GM21390 (cell line): ENCODE results near the gene CC2D1A.
"Not testable (repeated sequence)": the region's sequence is repeated elsewhere in the genome, so short reads cannot be mapped to it uniquely, and the experiment has no call there.

Experiments
- ATAC-seq: cut with Tn5 transposase; IDR thresholded peaks from one replicate; pipeline ENCODE4 v1.9.1; 2021; ENCODE audit not compliant: unreplicated experiment

CC2D1A gene

GRCh38 chr19:13906521-13906904 lies 512 bp downstream of the CC2D1A start:
- ATAC-seq: peak; percentile 37

GRCh38 chr19:13906910-13907309 lies 909 bp downstream of the CC2D1A start:
- ATAC-seq: no peak

DNA sequence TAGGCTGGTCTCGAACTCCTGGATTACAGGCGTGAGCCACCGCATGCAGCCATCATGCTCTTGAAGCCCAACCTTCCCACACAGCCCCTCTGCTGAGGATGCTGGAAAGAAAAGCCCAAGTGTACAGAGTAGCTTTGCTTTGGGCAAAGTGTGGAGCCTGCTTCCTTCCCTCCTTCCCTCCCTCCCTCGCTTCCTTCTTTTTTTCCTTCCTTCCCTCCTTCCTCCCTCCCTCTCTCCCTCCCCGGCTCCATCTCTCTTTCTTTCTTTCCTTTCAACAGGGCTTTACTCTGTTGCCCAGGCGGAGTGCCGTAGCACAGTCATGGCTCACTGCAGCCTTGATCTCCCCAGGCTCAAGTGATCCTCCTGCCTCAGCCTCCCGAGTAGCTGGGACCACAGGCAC lies 2.7 kb downstream of the CC2D1A start:
- no peak for ATAC-seq

GRCh38 chr19:13909430-13909829 lies 3.4 kb downstream of the CC2D1A start:
- ATAC-seq: no peak

GRCh38 chr19:13913352-13913751 lies 7.4 kb downstream of the CC2D1A start:
- ATAC-seq: no peak

DNA sequence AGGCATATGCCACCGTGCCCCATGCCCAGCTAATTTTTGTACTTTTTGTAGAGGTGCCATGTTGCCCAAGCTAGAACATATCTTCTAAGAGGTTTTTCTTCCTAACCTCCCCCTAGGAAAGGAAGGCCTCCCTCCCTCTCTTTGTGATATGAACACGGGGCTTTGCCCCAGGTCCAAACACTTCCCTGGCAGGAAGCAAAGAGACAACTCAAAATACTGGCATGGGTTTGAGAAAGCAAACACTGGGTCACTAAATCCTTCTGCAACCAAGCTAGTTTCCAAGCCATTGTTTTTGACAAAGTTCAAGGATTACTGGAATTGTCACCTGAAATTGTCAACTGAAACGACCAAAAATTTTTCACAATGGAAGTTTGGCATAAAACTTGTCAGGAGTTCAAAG lies 8.8 kb downstream of the CC2D1A start:
- ATAC-seq: no peak

GRCh38 chr19:13917888-13918406 lies 11.9 kb downstream of the CC2D1A start:
- no peak for ATAC-seq

DNA sequence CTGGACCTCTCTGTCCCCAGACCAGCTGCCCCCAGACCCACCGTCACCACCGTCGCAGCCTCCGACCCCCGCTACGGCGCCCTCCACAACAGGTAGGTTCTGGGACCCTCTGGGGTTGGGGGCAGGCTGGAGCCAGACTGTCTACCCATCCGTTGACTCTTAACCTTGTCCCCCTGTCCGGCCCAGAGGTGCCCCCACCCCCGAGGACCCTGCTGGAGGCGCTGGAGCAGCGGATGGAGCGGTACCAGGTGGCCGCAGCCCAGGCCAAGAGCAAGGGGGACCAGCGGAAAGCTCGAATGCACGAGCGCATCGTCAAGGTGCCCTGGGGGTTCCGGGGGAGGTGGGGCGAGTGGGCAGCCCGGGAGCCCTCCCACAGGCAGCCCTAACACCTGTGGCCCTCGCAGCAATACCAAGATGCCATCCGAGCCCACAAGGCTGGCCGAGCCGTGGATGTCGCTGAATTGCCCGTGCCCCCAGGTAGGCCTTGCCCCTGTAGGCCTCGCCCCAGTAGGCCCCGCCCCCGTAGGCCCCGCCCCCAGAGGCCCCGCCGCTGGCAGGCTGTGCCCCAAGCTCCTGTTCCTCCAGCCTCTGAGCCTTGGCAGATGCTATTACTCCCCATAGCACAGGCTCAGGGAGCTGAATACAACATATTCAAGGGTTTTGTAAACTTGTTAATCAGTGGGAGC lies 12.9 kb downstream of the CC2D1A start:
- no peak for ATAC-seq

DNA sequence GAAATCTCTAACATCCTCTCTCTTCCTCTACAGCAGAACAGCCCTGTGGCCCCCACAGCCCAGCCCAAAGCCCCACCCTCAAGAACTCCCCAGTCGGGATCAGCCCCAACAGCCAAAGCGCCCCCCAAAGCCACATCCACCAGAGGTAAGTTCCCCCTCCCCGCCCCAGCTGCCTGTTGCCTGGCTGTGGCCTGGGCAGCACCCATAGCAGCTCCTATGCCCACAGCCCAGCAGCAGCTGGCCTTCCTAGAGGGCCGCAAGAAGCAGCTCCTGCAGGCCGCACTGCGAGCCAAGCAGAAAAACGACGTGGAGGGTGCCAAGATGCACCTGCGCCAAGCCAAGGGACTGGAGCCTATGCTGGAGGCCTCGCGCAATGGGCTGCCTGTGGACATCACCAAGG lies 14.5 kb downstream of the CC2D1A start:
- ATAC-seq: no peak

- ATAC-seq: no peak
Observed at GRCh38 chr19:13920940-13921747, 15.1 kb downstream of the CC2D1A start.

- not testable (repeated sequence) for ATAC-seq
Observed at GRCh38 chr19:13922118-13922517, 16.1 kb downstream of the CC2D1A start.

GRCh38 chr19:13923194-13923987 lies 17.4 kb downstream of the CC2D1A start:
- ATAC-seq: no peak

GRCh38 chr19:13926010-13926409 lies 20.0 kb downstream of the CC2D1A start:
- no peak for ATAC-seq

GRCh38 chr19:13926715-13927114 lies 20.7 kb downstream of the CC2D1A start:
- ATAC-seq: no peak

GRCh38 chr19:13929340-13929739 lies 23.3 kb downstream of the CC2D1A start:
- no peak for ATAC-seq

- ATAC-seq: no peak
Observed at GRCh38 chr19:13929956-13930355, 24.0 kb downstream of the CC2D1A start.

DNA sequence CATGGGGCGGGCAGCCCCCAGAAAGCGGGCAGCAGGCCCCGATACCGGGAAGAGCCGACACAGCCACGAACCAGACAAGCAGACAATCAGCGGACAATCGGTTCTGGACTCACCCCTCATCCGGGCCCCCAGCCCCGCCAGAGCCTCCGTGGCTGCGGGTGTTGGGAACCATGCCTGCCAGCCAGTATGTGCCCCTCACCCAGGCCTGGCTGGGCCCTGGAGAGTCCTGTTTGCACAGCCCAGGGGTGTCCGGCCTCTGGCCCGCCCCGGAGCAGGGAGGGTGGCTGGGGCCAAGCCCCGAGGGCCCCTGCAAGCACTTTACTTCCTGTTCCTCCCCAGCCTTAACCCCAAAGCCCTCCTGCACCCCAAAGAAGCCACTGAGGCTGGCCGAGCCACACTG lies 24.4 kb downstream of the CC2D1A start:
- no peak for ATAC-seq

- no peak for ATAC-seq
Observed at GRCh38 chr19:13931391-13932148, 25.6 kb downstream of the CC2D1A start.

- no peak for ATAC-seq
Observed at GRCh38 chr19:13932149-13932637, 26.2 kb downstream of the CC2D1A start.

DNA sequence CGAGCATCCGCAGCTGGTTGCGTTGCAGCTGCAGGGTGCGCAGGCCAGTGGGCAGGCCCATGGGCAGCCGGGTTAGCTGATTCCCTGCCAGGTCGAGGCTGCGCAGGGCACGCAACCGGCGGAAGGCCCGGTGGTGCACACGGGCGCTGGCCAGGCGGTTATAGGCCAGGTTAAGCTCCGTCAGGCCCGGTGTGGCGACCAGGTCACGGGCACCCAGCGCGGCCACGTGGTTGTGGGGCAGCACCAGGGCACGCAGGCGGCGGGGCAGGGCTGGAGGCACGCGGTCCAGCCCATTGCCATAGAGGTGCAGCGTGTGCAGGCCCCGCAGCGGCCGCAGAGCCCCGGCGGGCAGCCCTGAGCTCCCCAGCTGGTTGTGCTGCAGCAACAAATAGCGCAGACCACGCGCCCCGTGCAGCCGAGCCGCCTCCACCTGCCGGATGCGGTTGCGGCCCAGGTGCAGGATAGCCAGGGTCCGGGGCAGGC lies 27.0 kb downstream of the CC2D1A start:
- no peak for ATAC-seq

DNA sequence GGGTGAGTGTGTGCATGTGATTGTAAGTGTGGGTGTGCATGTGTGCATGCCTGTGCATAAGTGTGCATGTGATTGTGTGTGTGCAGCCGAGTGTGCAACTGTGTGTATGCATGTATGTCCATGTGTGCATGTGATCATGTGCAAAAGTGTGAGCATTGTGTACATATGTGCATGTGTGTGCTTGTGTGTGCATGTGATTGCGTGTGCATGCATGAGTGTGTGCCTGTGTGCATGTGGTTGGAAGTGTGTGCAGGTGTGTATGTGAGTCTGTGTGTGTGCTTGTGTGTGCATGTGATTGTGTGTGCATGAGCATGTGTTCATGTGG lies 28.7 kb downstream of the CC2D1A start:
- no peak for ATAC-seq
